Astrocyte (in vitro differentiated cells and primary cell): ENCODE results near the gene XPNPEP3. TPM values are rescaled to one million over a fixed set of nuclear protein-coding genes. Genes with fewer than 3 reads are reported as not detected.

Experiments used
- DNase-seq: peaks from one replicate; pipeline ENCODE4 v3.0.0-alpha.2; 2010; ENCODE audit warnings: low read depth
- FAIRE-seq: peaks from 2 replicates; lab custom pipeline; 2011; peaks lifted over from hg19 to GRCh38; lab: Jason Lieb, UNC
- H2AFZ ChIP-seq: 2 replicates; pipeline ENCODE4 v1.6.0; 2012; ENCODE audit warnings: low read depth, low read length, inconsistent platforms
- H3K27ac ChIP-seq: 2 replicates; pipeline ENCODE4 v1.5.1; 2011; ENCODE audit warnings: low read depth, low read length, inconsistent platforms
- H3K27me3 ChIP-seq: 2 replicates; pipeline ENCODE4 v1.6.0; 2011; ENCODE audit warnings: low read length, inconsistent platforms; ENCODE audit not compliant: insufficient read depth
- H3K36me3 ChIP-seq: 2 replicates; pipeline ENCODE4 v1.5.1; 2011; ENCODE audit warnings: low read length, inconsistent platforms; ENCODE audit not compliant: insufficient read depth
- H3K4me1 ChIP-seq: 2 replicates; pipeline ENCODE4 v1.5.1; 2011; ENCODE audit warnings: low read length, inconsistent platforms; ENCODE audit not compliant: insufficient read depth
- H3K4me2 ChIP-seq: 2 replicates; pipeline ENCODE4 v1.6.0; 2012; ENCODE audit warnings: low read length, inconsistent platforms
- H3K4me3 ChIP-seq: 2 replicates; pipeline ENCODE4 v1.5.1; 2011; ENCODE audit warnings: low read depth, mild to moderate bottlenecking, low read length, inconsistent platforms; ENCODE audit not compliant: insufficient read depth
- H3K79me2 ChIP-seq: 2 replicates; pipeline ENCODE4 v1.6.0; 2012; ENCODE audit warnings: mild to moderate bottlenecking, low read length, inconsistent platforms; ENCODE audit not compliant: insufficient read depth
- H3K9ac ChIP-seq: 2 replicates; pipeline ENCODE4 v1.6.0; 2012; ENCODE audit warnings: mild to moderate bottlenecking, low read length, inconsistent platforms
- H3K9me3 ChIP-seq: 2 replicates; pipeline ENCODE4 v1.5.1; 2012; ENCODE audit warnings: low read depth, mild to moderate bottlenecking, low read length, inconsistent platforms; ENCODE audit not compliant: insufficient read depth
- H4K20me1 ChIP-seq: 2 replicates; pipeline ENCODE4 v1.6.0; 2012; ENCODE audit warnings: low read length, inconsistent platforms; ENCODE audit not compliant: insufficient read depth
- H3K27ac Mint-ChIP-seq: one replicate; pipeline ENCODE4 v1.8.0; 2021; ENCODE audit warnings: mild to moderate bottlenecking, mixed read lengths; ENCODE audit not compliant: unreplicated experiment
- H3K27me3 Mint-ChIP-seq: one replicate; pipeline ENCODE4 v1.8.0; 2021; ENCODE audit warnings: low read depth, mixed read lengths; ENCODE audit not compliant: unreplicated experiment
- H3K36me3 Mint-ChIP-seq: one replicate; pipeline ENCODE4 v1.8.0; 2021; ENCODE audit warnings: low read depth, mixed read lengths; ENCODE audit not compliant: unreplicated experiment
- H3K4me1 Mint-ChIP-seq: one replicate; pipeline ENCODE4 v1.8.0; 2021; ENCODE audit warnings: low read depth, mixed read lengths; ENCODE audit not compliant: unreplicated experiment
- H3K4me3 Mint-ChIP-seq: one replicate; pipeline ENCODE4 v1.8.0; 2021; ENCODE audit warnings: mild to moderate bottlenecking, moderate library complexity, mixed read lengths; ENCODE audit not compliant: unreplicated experiment
- H3K9me3 Mint-ChIP-seq: one replicate; pipeline ENCODE4 v1.8.0; 2021; ENCODE audit warnings: mild to moderate bottlenecking, mixed read lengths; ENCODE audit not compliant: unreplicated experiment
- CTCF ChIP-seq: IDR thresholded peaks from 2 replicates; pipeline ENCODE4 v1.5.1; 2011; ENCODE audit warnings: low read depth, mild to moderate bottlenecking, inconsistent platforms, low read length, moderate library complexity; ENCODE audit not compliant: insufficient read depth
- EZH2 ChIP-seq: IDR thresholded peaks from 2 replicates; pipeline ENCODE4 v1.6.1; 2012; ENCODE audit warnings: mild to moderate bottlenecking, low read length, inconsistent platforms; ENCODE audit not compliant: insufficient read depth
- total RNA-seq: library from RNA; stranded (reverse); gene quantifications from 2 replicates; pipeline ENCODE4 v1.2.1, GENCODE V29; 2021

XPNPEP3 gene
- total RNA-seq, 1 donor from 2014 or later, result 21.8 TPM

- H3K4me1 Mint-ChIP-seq, result no peaks in the 10 kb centered on the region
- no peaks in the 10 kb centered on the region for H3K9me3 ChIP-seq
- no peaks in the 10 kb centered on the region for H3K4me1 ChIP-seq
- no peak overlapping the region for H3K9ac ChIP-seq
- peaks cover 12% of the 10 kb centered on the region for H3K36me3 Mint-ChIP-seq
- FAIRE-seq (no peak), DNase-seq (no peak)
- H3K27ac ChIP-seq, result no peak overlapping the region
- H3K79me2 ChIP-seq, result peaks cover 36% of the 10 kb centered on the region
- peaks cover 39% of the 10 kb centered on the region for H3K36me3 ChIP-seq
- H2AFZ ChIP-seq, result no peak overlapping the region
- TF ChIP-seq EZH2 (no peak), CTCF (no peak)
- no peak overlapping the region for H3K4me3 Mint-ChIP-seq
- H3K27me3 ChIP-seq, result no peaks in the 10 kb centered on the region
- no peak overlapping the region for H3K4me2 ChIP-seq
- H3K27me3 Mint-ChIP-seq, result no peaks in the 10 kb centered on the region
- H3K9me3 Mint-ChIP-seq, result no peaks in the 10 kb centered on the region
- no peak overlapping the region for H3K4me3 ChIP-seq
- H3K27ac Mint-ChIP-seq, result no peak overlapping the region
- H4K20me1 ChIP-seq, result peaks cover 45% of the 10 kb centered on the region
Observed at GRCh38 chr22:40967111-40967760, 110.3 kb downstream of the XPNPEP3 start.

- Histone ChIP-seq H3K4me3 (no peak overlapping the region), H3K4me1 (no peaks in the 10 kb centered on the region), H3K9ac (no peak overlapping the region), H3K9me3 (no peaks in the 10 kb centered on the region), H3K4me2 (no peak overlapping the region), H3K36me3 (peaks cover 16% of the 10 kb centered on the region), H3K27ac (no peak overlapping the region), H3K79me2 (peaks cover under 1% of the 10 kb centered on the region), H2AFZ (no peak overlapping the region), H3K27me3 (no peaks in the 10 kb centered on the region), H4K20me1 (peaks cover 14% of the 10 kb centered on the region)
- FAIRE-seq (no peak), DNase-seq (no peak)
- Mint-ChIP-seq H3K4me3 (no peak overlapping the region), H3K27ac (no peak overlapping the region), H3K4me1 (no peaks in the 10 kb centered on the region), H3K36me3 (peaks cover 3% of the 10 kb centered on the region), H3K9me3 (no peaks in the 10 kb centered on the region), H3K27me3 (no peaks in the 10 kb centered on the region)
- no peak for TF ChIP-seq EZH2
- no peak for TF ChIP-seq CTCF
Observed at GRCh38 chr22:40972587-40972986, 115.6 kb downstream of the XPNPEP3 start.

- Mint-ChIP-seq H3K4me1 (no peaks in the 10 kb centered on the region), H3K36me3 (peaks cover 3% of the 10 kb centered on the region), H3K27ac (no peak overlapping the region), H3K4me3 (no peak overlapping the region), H3K9me3 (no peaks in the 10 kb centered on the region), H3K27me3 (no peaks in the 10 kb centered on the region)
- Histone ChIP-seq H3K9me3 (no peaks in the 10 kb centered on the region), H3K4me1 (no peaks in the 10 kb centered on the region), H3K79me2 (no peaks in the 10 kb centered on the region), H3K36me3 (peaks cover 11% of the 10 kb centered on the region), H3K9ac (no peak overlapping the region), H3K27ac (no peak overlapping the region), H3K27me3 (no peaks in the 10 kb centered on the region), H2AFZ (no peak overlapping the region), H3K4me2 (no peak overlapping the region), H3K4me3 (no peak overlapping the region), H4K20me1 (peaks cover 14% of the 10 kb centered on the region)
- FAIRE-seq, result no peak
- DNase-seq, result no peak
- no peak for TF ChIP-seq EZH2
- TF ChIP-seq CTCF, result no peak
Observed at GRCh38 chr22:40973144-40973543, 116.2 kb downstream of the XPNPEP3 start.
